Hypothalamus (tissue), 51 donors: ENCODE measurements around the gene GIMAP1.
A peak's percentile ranks its signal among the peaks of the same experiment; 100 is the strongest.
"Not testable (repeated sequence)": the region's sequence is repeated elsewhere in the genome, so short reads cannot be mapped to it uniquely, and the experiment has no call there.

Experiments used
- DNase-seq, 51 donors: peaks; one replicate each; lab custom pipeline; 2025; lab: John Stamatoyannopoulos, UW

The GIMAP1 gene

GRCh38 chr7:150716368-150716767 is at the start of gene GIMAP1:
TSS of gene GIMAP1 (plus strand) at chr7:150716613. CDS start at chr7:150719048, 2,435 bp downstream.
- DNase-seq, result peak in 3 of 51 donors; percentile 7 to 16 (median 13)

- DNase-seq, result no peak
These were observed 47.9 kb upstream of the GIMAP1 start for GRCh38 chr7:150668472-150668911.

- no peak for DNase-seq
These were observed 47.4 kb upstream of the GIMAP1 start for GRCh38 chr7:150668977-150669376.

GRCh38 chr7:150671798-150672585 is 44.4 kb upstream of the GIMAP1 start:
- not testable (repeated sequence) for DNase-seq

GRCh38 chr7:150675714-150676113 is 40.7 kb upstream of the GIMAP1 start:
- no peak for DNase-seq

GRCh38 chr7:150676276-150676675 is 40.1 kb upstream of the GIMAP1 start:
- not testable (repeated sequence) for DNase-seq

GRCh38 chr7:150676854-150677253 is 39.6 kb upstream of the GIMAP1 start:
- not testable (repeated sequence) for DNase-seq

- not testable (repeated sequence) for DNase-seq
These were observed 37.8 kb upstream of the GIMAP1 start for GRCh38 chr7:150678601-150679000.

GRCh38 chr7:150680364-150680763 is 36.0 kb upstream of the GIMAP1 start:
- not testable (repeated sequence) for DNase-seq

GRCh38 chr7:150685219-150686029 is 31.0 kb upstream of the GIMAP1 start, which contains the start of gene GIMAP2:
TSS of gene GIMAP2 (plus strand) at chr7:150685706. CDS start at chr7:150687060, 1,354 bp downstream.
- DNase-seq, result peak in 1 of 51 donors; percentile 41

- DNase-seq, result no peak
These were observed 30.3 kb upstream of the GIMAP1 start for GRCh38 chr7:150686030-150686631.

- no peak for DNase-seq
These were observed 27.8 kb upstream of the GIMAP1 start for GRCh38 chr7:150688630-150689029.

GRCh38 chr7:150695654-150696053 is 20.8 kb upstream of the GIMAP1 start:
- no peak for DNase-seq

GRCh38 chr7:150703209-150703608 is 13.2 kb upstream of the GIMAP1 start:
- no peak for DNase-seq

- no peak for DNase-seq
These were observed 1.1 kb upstream of the GIMAP1 start for GRCh38 chr7:150715293-150715692.

- no peak for DNase-seq
These were observed 675 bp upstream of the GIMAP1 start for GRCh38 chr7:150715738-150716137.

- no peak for DNase-seq
These were observed 526 bp downstream of the GIMAP1 start for GRCh38 chr7:150716939-150717338.

GRCh38 chr7:150717814-150718420 is 1.5 kb downstream of the GIMAP1 start:
- no peak for DNase-seq

GRCh38 chr7:150719436-150719835 is 3.0 kb downstream of the GIMAP1 start:
- DNase-seq, result no peak
